ENCODE results near the gene CDK11A.
"Not testable (repeated sequence)": the region's sequence is repeated elsewhere in the genome, so short reads cannot be mapped to it uniquely, and the experiment has no call there.

The CDK11A gene

DNA sequence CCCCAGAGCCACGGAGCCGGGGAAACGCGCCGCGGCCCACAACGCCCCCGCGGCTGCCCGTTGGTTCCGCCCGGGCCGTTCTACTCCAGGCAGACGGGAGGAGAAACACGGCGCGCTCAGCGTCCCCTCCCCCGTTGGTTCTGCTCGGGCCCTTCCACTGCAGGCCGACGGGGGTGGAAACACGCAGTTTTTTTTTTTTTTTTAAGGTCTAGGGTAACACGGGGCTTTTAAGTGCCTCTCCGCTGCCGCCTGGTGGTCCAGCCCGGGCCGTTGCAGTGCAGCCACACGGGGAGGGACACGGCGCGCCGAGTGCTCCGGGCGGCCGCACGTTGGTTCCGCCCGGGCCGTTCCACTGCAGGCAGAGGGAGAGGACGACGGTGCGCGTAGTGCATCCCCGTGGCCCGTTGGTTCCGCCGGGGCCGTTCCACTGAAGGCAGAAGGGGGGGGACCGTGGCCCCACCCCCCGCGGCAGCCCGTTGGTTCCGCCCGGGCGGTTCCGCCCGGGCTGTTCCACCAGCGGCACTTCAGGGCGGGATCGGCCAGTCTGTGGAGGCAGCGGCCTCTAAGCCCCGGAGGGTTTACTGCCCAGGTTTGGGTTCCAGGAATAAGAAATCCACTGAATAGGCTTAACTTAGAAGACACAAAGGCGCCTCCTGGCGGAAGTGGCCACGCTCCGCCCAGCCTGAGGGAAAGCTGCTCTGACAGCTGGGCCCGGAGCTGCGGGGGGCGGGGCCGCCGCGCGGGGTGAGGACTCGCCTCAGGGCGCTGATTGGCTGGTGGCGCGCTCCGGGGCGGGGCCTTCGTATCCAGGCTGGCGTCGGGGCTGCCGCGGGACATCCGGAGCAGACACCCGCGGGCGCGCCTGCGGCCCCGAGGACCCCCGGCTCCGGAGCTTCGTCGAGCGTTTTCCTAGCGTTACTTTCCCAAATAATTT lies 31.2 kb downstream of the CDK11A start, which contains the start of gene SLC35E2B:
SLC35E2B (minus strand) TSS at position 82 of the 934 bp plus-strand sequence. CDS start 16,096 bp downstream, outside the sequence.
- in situ Hi-C loops (cut with MboI; ENCODE audit: low pct_unique_long_range_greater_than_20kb, low sequenced_read_pairs), result not testable (repeated sequence)
- peak; percentile 84 for DNase-seq

DNA sequence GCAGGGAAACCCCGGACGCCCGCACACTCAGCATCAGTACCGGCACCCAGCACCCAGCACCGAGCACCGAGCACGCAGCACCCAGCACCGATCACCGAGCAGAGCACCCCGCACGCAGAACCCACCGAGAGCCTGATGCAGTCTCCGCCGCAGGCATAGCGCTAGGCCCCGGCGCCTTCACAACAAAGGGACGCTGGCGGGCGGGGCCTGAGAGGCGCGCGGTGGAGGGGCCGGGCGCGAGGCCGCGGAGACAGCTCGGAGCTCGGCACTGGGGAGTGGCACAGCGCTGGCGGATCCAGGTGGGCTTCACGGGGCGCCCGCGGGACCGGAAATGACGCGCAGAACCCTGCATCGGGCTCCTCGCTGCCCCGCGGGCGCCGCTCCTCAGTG lies 31.8 kb downstream of the CDK11A start:
- in situ Hi-C loops (cut with MboI; ENCODE audit: low pct_unique_long_range_greater_than_20kb, low sequenced_read_pairs), result not testable (repeated sequence)
- peak; percentile 55 for DNase-seq

DNA sequence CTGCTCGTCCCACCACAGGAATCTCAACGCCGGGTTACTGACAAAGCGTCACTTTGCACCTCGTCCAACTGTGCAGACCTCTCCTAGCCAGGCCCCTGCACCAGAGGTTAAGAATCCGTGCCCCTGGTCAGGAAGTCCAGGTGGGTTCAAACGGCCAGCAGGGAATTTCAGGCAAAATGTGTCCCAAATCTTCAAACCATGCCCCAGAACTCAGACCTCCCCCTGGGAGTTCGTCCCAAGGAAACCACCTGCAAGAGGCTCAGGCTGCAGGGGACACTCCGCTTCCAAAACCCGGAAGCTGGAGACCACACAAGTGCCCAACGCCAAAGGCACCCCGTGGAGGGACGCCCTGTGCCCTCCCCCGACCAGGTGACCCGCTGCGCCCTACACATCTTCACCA lies 32.7 kb downstream of the CDK11A start:
- in situ Hi-C loops (cut with MboI; ENCODE audit: low pct_unique_long_range_greater_than_20kb, low sequenced_read_pairs), result not testable (repeated sequence)

DNA sequence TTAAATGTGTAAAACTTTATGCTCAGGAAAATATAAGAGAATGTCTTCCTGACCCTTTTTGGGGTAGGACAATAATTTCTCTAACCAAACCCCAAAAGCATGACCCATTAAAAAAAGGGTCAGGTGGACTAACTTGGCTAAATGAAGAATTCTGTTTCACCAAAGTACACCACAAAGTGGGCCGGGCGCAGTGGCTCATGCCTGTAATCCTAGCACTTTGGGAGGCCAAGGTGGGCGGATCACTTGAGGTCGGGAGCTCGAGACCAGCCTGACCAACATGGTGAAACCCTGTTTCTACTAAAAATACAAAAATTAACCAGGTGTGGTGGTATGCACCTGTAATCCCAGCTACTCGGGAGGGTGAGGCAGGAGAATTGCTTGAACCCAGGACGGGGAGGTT lies 34.6 kb downstream of the CDK11A start:
- in situ Hi-C loops (cut with MboI; ENCODE audit: low pct_unique_long_range_greater_than_20kb, low sequenced_read_pairs); DNase-seq: not testable (repeated sequence)

More for the DNA sequence above, 32.7 kb downstream of the CDK11A start:
- not testable (repeated sequence) for DNase-seq

DNA sequence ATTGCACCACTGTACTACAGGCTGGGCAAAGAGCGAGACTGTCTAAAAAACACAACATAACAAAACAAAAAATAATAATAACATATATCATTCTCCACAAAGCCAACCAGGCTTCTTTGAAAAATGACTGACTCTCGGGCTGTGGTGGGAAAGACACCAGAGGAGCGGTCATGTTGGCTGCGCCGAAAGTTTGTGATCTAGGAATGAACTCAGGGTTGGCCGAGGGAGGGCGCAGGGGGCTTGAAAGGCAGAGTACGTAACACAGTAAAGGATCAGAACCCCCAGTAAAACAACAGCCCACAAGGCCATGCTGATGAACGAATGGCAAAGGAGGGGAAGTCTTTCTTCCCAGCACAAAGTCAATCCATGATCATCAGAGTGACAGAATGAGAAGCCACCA lies 36.3 kb downstream of the CDK11A start:
- DNase-seq, result no peak
- in situ Hi-C loops (cut with MboI; ENCODE audit: low pct_unique_long_range_greater_than_20kb, low sequenced_read_pairs), result no loop called here

DNA sequence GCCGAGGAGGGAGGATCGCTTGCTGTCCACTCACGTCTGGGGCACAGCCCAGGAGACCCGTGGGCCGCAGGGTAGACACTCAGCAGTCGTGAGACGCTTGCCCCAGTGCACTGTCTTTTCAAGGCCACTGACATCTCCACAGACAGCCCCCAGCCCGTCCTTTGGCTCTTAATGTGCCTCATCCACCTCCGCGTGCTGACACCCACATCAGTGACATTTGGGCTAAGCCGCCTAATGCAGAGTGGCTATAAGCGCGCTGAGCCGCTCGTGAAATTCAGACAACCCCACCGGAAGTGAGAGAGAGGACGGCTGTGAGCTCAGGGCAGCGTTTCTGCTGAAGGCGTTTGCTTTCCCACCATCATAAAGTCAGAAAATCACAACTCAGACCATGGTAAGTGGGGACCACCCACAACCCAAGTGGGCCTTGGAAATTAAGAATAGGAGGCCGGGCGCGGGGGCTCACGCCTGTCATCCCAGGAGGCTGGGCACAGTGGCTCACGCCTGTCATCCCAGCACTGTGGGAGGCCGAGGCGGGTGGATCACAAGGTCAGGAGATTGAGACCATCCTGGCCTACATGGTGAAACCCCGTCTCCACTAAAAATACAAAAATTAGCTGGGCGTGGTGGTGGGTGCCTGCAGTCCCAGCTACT lies 40.0 kb downstream of the CDK11A start:
- in situ Hi-C loops (cut with MboI; ENCODE audit: low pct_unique_long_range_greater_than_20kb, low sequenced_read_pairs), result no loop called here
- DNase-seq, result no peak

DNA sequence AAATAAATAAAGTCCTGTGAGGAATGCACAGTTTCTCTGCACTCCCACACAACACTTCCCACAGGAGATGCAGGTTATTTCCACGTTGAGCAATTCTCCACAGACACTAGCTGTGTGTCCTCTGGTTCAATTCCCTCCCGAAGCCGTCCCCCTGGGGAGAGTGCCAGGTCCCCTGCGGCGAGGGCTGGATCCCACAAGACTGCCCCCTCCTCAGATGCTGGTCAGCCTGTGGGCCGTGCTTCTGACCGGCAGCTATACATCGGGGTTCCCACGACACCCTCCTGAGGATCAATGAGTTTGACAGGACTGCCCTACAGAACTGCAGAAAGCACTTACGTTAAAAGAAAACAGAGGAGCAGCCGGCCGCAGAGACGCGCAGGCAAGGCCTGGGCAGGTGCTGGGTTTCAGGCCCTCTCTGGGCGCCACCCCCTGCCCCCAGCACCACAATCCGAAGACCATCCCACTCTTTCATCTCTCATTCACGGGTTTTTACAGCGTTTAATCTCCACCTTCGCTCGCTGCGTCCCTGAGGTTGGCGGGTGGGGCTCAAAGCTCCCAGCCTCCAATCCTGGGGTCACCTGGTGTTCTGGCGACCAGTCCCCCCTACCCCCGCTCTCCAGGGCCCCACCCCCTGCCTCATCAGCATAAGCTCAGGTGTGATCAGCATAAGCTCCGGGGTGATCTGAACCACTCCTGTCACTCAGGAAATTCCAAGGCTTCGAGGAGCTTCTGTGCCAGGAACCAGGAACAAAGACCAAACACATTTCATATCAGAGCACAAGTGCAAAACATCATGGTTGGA lies 40.9 kb downstream of the CDK11A start:
- DNase-seq, result no peak
- in situ Hi-C loops (cut with MboI; ENCODE audit: low pct_unique_long_range_greater_than_20kb, low sequenced_read_pairs), result no loop called here

DNA sequence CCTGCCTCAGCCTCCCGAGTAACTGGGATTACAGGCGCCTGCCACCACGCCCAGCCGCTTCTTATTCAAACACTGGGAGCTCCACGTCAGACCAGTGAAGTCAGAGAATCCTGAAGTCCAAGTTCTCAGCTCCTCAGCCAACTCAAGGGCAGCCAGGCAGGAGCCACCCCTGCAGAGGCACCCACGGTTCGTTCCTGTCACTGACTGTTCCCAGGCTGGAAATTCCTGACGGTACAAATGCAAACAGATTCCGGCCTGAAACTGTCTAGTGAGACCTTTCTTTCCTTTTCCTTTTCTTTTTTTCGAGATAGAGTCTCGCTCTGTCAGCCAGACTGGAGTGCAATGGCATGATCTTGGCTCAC lies 43.3 kb downstream of the CDK11A start:
- no peak for DNase-seq
- in situ Hi-C loops (cut with MboI; ENCODE audit: low pct_unique_long_range_greater_than_20kb, low sequenced_read_pairs), result no loop called here

DNA sequence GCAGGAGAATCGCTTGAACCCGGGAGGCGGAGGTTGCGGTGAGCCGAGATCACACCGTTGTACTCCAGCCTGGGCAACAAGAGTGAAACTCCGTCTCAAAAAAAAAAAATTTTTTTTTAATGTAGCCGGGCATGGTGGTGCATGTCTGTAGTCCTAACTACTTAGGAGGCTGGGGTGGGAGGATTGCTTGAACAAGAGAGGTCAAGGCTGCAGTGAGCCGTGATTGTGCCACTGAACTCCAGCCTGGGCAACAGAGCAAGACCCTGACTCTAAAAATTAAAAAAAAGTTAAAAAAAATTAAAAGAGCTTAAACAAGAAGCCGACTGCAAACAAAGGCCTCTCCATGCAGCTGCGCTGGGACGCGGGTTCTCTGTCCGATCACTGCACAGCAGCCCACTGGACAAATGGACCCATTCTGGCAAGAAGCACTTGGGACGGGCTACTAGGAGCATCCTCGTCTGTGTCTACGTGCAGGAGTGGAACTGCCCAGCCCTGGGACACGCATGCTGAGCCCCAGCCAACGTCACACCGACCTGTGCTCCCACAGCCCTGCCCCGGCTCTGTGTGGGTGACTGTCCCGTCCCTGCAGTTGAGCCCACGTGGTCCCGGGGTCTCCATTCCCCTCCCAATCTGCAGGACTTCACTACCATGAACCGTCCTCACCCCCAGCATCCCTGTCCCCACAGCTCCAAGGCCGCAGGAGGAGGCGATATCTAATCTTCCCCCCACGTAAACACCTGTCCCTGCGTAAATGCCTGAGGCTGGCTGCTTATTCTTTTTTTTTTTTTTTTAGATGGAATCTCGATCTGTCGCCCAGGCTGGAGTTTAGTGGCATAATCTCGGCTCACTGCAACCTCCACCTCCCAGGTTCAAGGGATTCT lies 43.9 kb downstream of the CDK11A start:
- in situ Hi-C loops (cut with MboI; ENCODE audit: low pct_unique_long_range_greater_than_20kb, low sequenced_read_pairs), result no loop called here
- DNase-seq, result no peak

DNA sequence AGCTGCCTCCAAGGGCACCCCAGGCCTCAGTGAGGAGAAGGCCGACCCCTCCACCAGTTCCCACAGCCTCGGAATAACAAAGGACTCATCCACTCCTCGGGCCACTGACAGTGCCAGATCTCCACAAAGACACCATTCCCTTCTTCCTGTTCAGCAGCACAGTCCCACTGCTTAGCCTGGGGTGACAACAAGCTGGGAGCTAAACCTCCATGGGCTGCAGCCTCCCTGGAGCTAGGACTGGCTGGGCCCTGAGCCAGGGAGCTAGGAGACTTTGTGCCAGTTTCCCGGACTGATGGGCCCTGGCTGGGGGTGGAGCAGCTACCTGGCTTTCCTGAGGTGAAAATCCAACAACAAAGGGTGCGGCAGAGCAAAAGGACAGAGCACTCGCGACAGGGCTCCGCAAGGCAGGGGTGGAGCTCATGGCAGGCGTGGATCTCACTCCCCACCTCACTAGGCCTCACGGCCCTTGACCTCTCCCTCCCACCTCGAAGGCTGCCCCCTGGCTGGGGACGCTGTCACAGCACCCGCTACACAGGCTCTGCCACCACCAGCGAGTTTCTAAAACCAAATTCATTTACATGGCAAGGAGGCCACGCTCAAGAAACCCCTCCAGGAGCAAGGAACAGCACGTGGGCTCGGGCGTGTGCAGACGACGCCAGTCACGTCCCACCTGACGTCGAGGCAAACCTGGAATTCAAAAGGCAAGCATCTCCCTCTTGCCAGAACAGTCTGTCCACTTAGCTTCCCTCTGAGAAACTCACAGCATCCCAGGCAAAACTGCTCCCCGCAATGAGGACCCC lies 45.4 kb downstream of the CDK11A start:
- in situ Hi-C loops (cut with MboI; ENCODE audit: low pct_unique_long_range_greater_than_20kb, low sequenced_read_pairs), result no loop called here
- no peak for DNase-seq

DNA sequence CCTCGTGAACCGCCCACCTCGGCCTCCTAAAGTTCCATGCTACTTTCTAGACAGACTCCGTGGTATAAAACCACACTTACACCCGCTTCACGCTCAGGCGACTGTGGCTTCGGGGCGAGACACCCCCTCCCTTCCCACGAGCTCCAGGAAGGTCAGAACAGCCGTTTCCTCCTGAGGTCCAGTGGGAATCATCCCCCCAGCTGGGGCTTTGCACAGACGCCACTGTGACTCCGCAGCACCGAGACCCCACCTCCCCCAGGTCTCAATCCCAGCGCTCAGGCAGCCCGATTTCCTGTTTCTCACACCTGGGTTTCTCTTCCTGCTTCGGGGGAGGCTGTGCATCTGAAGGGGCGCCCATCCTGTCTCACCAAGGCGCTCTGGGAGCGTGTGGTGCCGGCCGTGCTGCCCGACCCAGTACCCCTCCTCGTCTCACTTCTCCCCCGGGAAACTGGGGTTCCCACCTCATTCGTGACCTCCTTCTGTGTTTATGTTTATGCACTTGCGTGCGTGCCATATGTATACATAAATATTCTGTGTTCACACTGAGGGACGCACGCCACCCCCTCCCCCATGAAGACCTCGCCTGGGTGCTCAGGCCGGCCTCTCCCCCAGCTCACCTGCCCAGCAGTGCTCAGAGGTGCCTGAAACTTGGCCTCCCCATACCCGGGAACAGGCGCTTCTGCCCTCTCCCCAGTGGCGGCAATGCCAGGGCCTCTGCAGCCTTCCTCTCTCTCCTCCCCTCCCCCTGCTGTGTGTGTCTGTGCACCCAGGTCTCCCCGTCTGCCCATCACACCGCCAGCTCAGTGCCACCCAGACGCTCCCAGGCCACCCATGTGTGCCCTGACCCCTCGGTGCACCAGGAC lies 46.2 kb downstream of the CDK11A start:
- in situ Hi-C loops (cut with MboI; ENCODE audit: low pct_unique_long_range_greater_than_20kb, low sequenced_read_pairs), result no loop called here
- DNase-seq, result peak; percentile 76

DNA sequence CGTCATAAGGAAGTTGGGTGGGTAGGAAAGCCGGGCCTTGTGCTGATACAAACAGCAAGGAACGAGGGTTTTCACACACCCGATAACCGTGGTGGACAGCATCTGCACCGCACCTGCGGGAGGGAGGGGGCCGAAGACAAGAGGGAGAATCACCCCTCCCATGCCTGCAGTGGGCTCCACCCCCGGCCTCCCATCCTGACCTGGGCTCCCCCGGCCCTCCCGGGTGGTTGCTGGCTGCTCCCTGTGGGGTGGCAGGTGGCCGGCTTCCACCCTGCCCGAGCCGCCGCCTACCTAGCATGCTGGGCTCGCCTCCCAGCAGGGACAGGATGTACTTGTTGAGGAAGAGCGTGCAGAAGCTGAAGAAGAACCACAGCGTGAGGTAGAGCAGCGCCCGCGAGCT lies 48.1 kb downstream of the CDK11A start:
- DNase-seq; in situ Hi-C loops (cut with MboI; ENCODE audit: low pct_unique_long_range_greater_than_20kb, low sequenced_read_pairs): not testable (repeated sequence)

DNA sequence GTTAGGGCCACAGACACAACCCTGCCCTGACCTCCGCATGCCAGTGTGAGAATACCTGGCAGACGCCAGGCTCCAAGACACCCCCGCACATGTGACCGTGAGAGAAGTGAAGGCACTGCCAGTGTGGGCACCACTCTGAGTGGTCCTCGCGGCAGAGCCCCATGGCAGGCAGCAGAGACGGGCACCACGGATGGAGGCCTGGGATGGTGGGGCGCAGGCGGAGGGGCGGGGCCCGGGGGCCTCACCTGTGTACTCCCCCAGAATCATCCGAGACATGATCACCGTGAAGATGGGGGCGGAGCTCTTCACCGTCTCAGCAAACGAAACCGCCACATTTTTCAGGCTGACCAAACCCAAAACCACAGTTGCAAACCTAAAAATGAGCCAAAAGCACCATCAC lies 48.9 kb downstream of the CDK11A start:
- in situ Hi-C loops (cut with MboI; ENCODE audit: low pct_unique_long_range_greater_than_20kb, low sequenced_read_pairs); DNase-seq: not testable (repeated sequence)

DNA sequence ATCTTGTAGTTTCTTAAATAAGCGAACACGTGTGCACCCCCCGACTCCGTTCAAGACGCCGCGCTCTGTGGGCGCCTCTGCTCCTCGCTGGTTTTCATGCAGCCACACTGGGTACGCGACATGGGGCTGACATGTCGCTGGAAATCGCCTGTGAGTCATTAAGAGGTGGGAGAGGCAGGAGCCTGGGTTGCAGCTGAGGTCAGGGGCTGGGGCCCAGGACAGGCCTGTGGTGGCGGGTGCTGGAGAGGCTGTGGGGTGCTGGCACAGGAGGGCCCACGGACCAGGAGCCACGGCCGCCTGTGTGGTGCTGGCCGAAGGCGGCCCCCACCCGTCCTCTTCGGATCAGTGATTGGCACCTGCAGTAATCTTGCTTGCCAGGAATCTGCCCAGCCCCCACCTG lies 49.4 kb downstream of the CDK11A start:
- DNase-seq; in situ Hi-C loops (cut with MboI; ENCODE audit: low pct_unique_long_range_greater_than_20kb, low sequenced_read_pairs): not testable (repeated sequence)

DNA sequence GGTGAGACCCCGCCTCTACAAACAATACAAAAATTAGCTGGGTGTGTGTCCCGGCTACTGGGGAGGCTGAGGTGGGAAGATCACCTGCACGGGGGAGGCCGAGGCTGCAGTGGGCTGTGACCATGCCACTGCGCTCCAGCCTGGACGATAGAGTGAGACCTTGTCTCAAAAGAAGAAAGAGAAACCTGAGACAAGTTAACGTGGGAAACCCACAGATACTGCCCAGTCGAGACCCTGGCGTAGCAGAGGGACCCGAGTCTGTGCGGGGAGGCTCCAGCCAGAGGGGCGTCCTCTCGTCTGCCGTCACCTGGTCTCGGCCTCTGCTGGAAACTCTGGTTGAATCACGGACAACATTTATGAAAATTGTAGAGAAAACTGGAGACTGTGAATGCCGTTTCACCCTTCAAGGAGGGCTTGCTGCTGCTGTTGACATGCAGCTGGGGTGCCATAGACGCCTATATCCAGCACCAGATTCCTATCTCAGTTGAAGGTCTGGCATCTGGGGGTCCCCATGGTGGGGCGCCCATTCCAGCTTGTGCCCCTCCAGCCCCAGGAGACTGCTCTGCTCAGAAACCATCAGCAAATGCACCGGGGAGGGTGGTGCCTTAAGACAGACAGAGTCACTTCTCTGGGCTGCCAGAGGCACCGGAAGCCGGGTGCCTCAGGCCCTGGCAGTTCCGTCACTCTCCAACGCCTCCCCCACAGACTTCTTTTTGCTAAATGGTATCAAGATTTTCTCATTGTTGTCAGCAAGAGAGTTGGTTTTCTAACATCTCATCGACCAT lies 51.8 kb downstream of the CDK11A start:
- in situ Hi-C loops (cut with MboI; ENCODE audit: low pct_unique_long_range_greater_than_20kb, low sequenced_read_pairs), result no loop called here
- DNase-seq, result no peak

DNA sequence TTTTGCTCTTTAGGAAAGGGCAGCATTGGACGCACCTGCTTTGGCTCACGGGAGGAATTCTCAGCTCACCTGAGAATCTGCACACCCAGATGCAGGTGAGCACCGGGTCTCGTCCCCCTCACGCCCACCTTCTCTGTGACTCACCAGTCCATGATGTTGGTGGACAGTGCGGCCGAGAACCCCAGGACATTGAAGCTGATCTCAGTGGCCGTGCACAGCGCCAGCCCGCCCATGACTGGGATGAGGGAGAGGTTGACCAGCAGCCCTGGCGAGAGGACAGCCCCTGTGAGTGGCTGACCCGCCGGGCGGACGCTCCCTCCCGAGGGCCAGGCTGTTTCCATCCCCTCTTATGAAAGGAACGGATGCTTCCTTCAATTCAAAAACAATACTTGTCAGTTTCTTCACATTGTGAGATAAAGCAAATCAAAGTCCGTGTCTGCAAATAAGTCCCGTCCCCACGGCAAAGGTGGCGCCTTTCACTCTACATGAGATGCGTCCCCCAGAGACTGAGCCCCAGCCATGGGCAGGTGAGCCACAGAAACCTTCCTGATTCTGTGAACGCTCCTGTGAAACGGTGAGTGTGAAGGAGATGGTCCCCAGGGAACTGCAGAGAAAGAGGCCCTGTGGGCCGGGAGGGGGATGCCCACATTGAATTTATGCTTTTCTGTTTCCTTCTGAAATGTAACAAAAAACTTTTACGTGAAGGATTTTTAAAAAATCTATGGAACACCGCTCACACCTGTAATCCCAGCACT lies 52.6 kb downstream of the CDK11A start:
- DNase-seq, result no peak
- in situ Hi-C loops (cut with MboI; ENCODE audit: low pct_unique_long_range_greater_than_20kb, low sequenced_read_pairs), result no loop called here

Data from KBM-7 (cell line).